Peyer's patch (tissue), 4 donors: Measurements from ENCODE around the gene SNX4.

Experiments used
- CTCF ChIP-seq, 6 experiments: fragments of 450-650 bp in 4 of 6; fragments of 200-600 bp in 2 of 6; sonication (generic) in 1 of 6; IDR thresholded peaks; one replicate each; pipeline ENCODE4 v1.5.1; 2017 to 2019; ENCODE audit warnings: antibody characterized with exemption in 6 of 6, mild to moderate bottlenecking in 3 of 6, moderate library complexity in 1 of 6
- POLR2A ChIP-seq, 2 donors: fragments of 450-650 bp; IDR thresholded peaks; one replicate each; pipeline ENCODE4 v1.5.1; 2017; ENCODE audit warnings: antibody characterized with exemption in 2 of 2, mild to moderate bottlenecking in 2 of 2, moderate library complexity in 2 of 2

- no peak for TF ChIP-seq CTCF (IDR thresholded peaks at IDR 0.05)
- TF ChIP-seq POLR2A (IDR thresholded peaks at IDR 0.05) = no peak
Measured at GRCh38 chr3:125436921-125437320, 83.1 kb downstream of the SNX4 start.
